PFSK-1 (cell line): ENCODE data around the gene CLIP4.

Experiments used
- FOXP2 ChIP-seq: optimal IDR thresholded peaks from 2 replicates; pipeline ENCODE3; 2011; ENCODE audit warnings: borderline replicate concordance, control low read depth, inconsistent platforms; ENCODE audit not compliant: insufficient read depth; ENCODE audit errors: extremely low read length, extremely low read depth
- POLR2AphosphoS5 ChIP-seq: IDR thresholded peaks from 2 replicates; pipeline ENCODE4 v1.6.1; 2012; ENCODE audit warnings: low read depth, mild to moderate bottlenecking, control low read depth, low read length, moderate library complexity
- REST ChIP-seq, 2 experiments: IDR thresholded peaks; 2 replicates each; pipeline versions ENCODE4 v1.6.1 to v1.8.0; 2011 to 2012; ENCODE audit warnings: low read depth in 2 of 2, low read length in 2 of 2, control low read depth in 1 of 2, inconsistent platforms in 1 of 2, mild to moderate bottlenecking in 1 of 2, moderate library complexity in 1 of 2; ENCODE audit not compliant: insufficient read depth in 1 of 2
- SIN3A ChIP-seq: IDR thresholded peaks from 2 replicates; pipeline ENCODE4 v1.6.1; 2012; ENCODE audit warnings: mild to moderate bottlenecking, low read length, moderate library complexity, borderline replicate concordance; ENCODE audit not compliant: insufficient read depth
- TAF1 ChIP-seq: IDR thresholded peaks from 2 replicates; pipeline ENCODE4 v1.6.1; 2012; ENCODE audit warnings: low read length, control low read depth, borderline replicate concordance; ENCODE audit not compliant: insufficient read depth

The CLIP4 gene

GRCh38 chr2:29233428-29233827 lies 118.2 kb downstream of the CLIP4 start:
- TF ChIP-seq SIN3A: no peak
- TF ChIP-seq FOXP2: no peak
- no peak for TF ChIP-seq TAF1
- no peak for TF ChIP-seq REST (IDR thresholded peaks at IDR 0.05; ENCODE audit: insufficient read depth in 1 of 2, low read depth in 2 of 2, low read length in 2 of 2)
- no peak for TF ChIP-seq POLR2AphosphoS5

- no peak for TF ChIP-seq POLR2AphosphoS5
Observed at GRCh38 chr2:29235411-29235810, 120.2 kb downstream of the CLIP4 start.

GRCh38 chr2:29236074-29236473 lies 120.9 kb downstream of the CLIP4 start:
- no peak for TF ChIP-seq TAF1
- no peak for TF ChIP-seq REST (IDR thresholded peaks at IDR 0.05; ENCODE audit: insufficient read depth in 1 of 2, low read depth in 2 of 2, low read length in 2 of 2)
- TF ChIP-seq FOXP2: no peak
- TF ChIP-seq SIN3A: no peak
- no peak for TF ChIP-seq POLR2AphosphoS5

GRCh38 chr2:29238497-29238896 lies 123.3 kb downstream of the CLIP4 start:
- TF ChIP-seq POLR2AphosphoS5: no peak
- no peak for TF ChIP-seq TAF1
- TF ChIP-seq REST (IDR thresholded peaks at IDR 0.05; ENCODE audit: insufficient read depth in 1 of 2, low read depth in 2 of 2, low read length in 2 of 2): 0 out of 4 replicates have a peak, but pooled peaks of 1 of the 2 experiments have one; percentile 22
- TF ChIP-seq FOXP2: no peak
- no peak for TF ChIP-seq SIN3A
